Stromal cell of bone marrow (primary cell): Measurements from ENCODE around the gene AIFM3.
"Not testable (repeated sequence)": the region's sequence is repeated elsewhere in the genome, so short reads cannot be mapped to it uniquely, and the experiment has no call there.

Experiments used
- DNase-seq: peaks from one replicate; pipeline ENCODE4 v3.0.0-alpha.2; 2012; ENCODE audit warnings: low read depth

The AIFM3 gene

GRCh38 chr22:20940904-20941385 is 26.1 kb upstream of the AIFM3 start:
- no peak for DNase-seq

GRCh38 chr22:20942203-20942902 is 24.7 kb upstream of the AIFM3 start:
- DNase-seq, result not testable (repeated sequence)

GRCh38 chr22:20943104-20943933 is 23.7 kb upstream of the AIFM3 start:
- no peak for DNase-seq

GRCh38 chr22:20944042-20944441 is 23.0 kb upstream of the AIFM3 start:
- no peak for DNase-seq

- no peak for DNase-seq
Measured at GRCh38 chr22:20945578-20945934, 21.5 kb upstream of the AIFM3 start.

- DNase-seq, result no peak
Measured at GRCh38 chr22:20946080-20946986, 20.7 kb upstream of the AIFM3 start.

GRCh38 chr22:20946991-20947390 is 20.1 kb upstream of the AIFM3 start:
- no peak for DNase-seq

GRCh38 chr22:20948450-20948849 is 18.6 kb upstream of the AIFM3 start:
- no peak for DNase-seq

- DNase-seq, result no peak
Measured at GRCh38 chr22:20948989-20949388, 18.1 kb upstream of the AIFM3 start.

- DNase-seq, result no peak
Measured at GRCh38 chr22:20949698-20950183, 17.3 kb upstream of the AIFM3 start.

- no peak for DNase-seq
Measured at GRCh38 chr22:20951151-20951931, 15.7 kb upstream of the AIFM3 start.

GRCh38 chr22:20951932-20952380 is 15.1 kb upstream of the AIFM3 start:
- DNase-seq, result no peak

- DNase-seq, result no peak
Measured at GRCh38 chr22:20952544-20953341, 14.3 kb upstream of the AIFM3 start.

GRCh38 chr22:20953342-20953608 is 13.8 kb upstream of the AIFM3 start:
- DNase-seq, result no peak

GRCh38 chr22:20953668-20954500 is 13.2 kb upstream of the AIFM3 start:
- DNase-seq, result no peak

GRCh38 chr22:20955548-20955947 is 11.5 kb upstream of the AIFM3 start:
- no peak for DNase-seq

GRCh38 chr22:20956258-20957101 is 10.6 kb upstream of the AIFM3 start:
- DNase-seq, result no peak

- no peak for DNase-seq
Measured at GRCh38 chr22:20957102-20957682, 9.9 kb upstream of the AIFM3 start.
